ENCODE data around the gene FNBP1L. TPM values are rescaled to one million over a fixed set of nuclear protein-coding genes. Genes with fewer than 3 reads are reported as not detected.

Gene FNBP1L
- total RNA-seq, 1 experiment from 2014 or later = 119 TPM

DNA sequence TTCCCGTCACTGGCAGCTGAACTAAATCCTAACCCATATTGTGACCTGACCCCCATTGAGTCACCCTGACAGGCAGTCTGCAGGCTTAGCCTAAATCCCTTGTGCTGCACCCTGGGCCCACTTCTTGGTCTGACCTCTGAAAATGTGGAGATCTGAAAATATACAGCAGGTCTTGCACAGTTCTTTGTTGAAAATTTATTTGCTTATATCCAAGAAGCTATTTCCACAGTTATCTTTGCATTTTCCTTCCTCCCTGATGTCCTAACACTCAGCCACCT is 146.6 kb downstream of the FNBP1L start:
- no peak overlapping the region for H2BK12ac ChIP-seq (ENCODE audit: insufficient read length, low read depth, low read length)
- H3K79me2 ChIP-seq (ENCODE audit: insufficient read depth, low read length) = no peaks in the 10 kb centered on the region
- no peak overlapping the region for H3K18ac ChIP-seq (ENCODE audit: insufficient read length, low read depth, low read length)
- no peak overlapping the region for H4K5ac ChIP-seq (ENCODE audit: insufficient read length, low read depth, low read length)
- peaks cover 17% of the 10 kb centered on the region for H3K4me1 ChIP-seq (ENCODE audit: insufficient read depth, low read length)
- no peak overlapping the region for H2BK120ac ChIP-seq (ENCODE audit: low read depth, low read length, poor library complexity, severe bottlenecking)
- DNase-seq = no peak
- WGBS (ENCODE audit: extremely low coverage, insufficient read length, low lambda C conversion rate) = no CpG with 5 or more reads among the region's 1 CpG
- no peak overlapping the region for H3K23ac ChIP-seq (ENCODE audit: insufficient read length, low read depth, low read length)
- no peak overlapping the region for H3T11ph ChIP-seq (ENCODE audit: low read length)
- Mint-ChIP-seq H3K27ac (no peak overlapping the region), H3K4me1 (peaks cover 44 to 51% of the 10 kb centered on the region in 2 experiments), H3K4me3 (no peak overlapping the region), H3K27me3 (ENCODE audit: low read depth) (no peaks in the 10 kb centered on the region), H3K9me3 (no peaks in the 10 kb centered on the region), H3K36me3 (ENCODE audit: insufficient read depth in 1 of 3, low read depth in 3 of 3) (peaks cover 0 to 9% (median 3%) of the 10 kb centered on the region in 3 experiments; a peak in 4 of 7 replicates)
- H2AFZ ChIP-seq (ENCODE audit: low read length) = no peak overlapping the region
- H2BK5ac ChIP-seq (ENCODE audit: insufficient read length, low read length) = peak overlapping the region; percentile 2
- TF ChIP-seq, protein P1, sequence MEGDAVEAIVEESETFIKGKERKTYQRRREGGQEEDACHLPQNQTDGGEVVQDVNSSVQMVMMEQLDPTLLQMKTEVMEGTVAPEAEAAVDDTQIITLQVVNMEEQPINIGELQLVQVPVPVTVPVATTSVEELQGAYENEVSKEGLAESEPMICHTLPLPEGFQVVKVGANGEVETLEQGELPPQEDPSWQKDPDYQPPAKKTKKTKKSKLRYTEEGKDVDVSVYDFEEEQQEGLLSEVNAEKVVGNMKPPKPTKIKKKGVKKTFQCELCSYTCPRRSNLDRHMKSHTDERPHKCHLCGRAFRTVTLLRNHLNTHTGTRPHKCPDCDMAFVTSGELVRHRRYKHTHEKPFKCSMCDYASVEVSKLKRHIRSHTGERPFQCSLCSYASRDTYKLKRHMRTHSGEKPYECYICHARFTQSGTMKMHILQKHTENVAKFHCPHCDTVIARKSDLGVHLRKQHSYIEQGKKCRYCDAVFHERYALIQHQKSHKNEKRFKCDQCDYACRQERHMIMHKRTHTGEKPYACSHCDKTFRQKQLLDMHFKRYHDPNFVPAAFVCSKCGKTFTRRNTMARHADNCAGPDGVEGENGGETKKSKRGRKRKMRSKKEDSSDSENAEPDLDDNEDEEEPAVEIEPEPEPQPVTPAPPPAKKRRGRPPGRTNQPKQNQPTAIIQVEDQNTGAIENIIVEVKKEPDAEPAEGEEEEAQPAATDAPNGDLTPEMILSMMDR (conservative IDR thresholded peaks at IDR 0.05) = no peak
- no peak overlapping the region for H2AK5ac ChIP-seq (ENCODE audit: insufficient read length, low read length)
- H3K14ac ChIP-seq (ENCODE audit: insufficient read depth, low read length) = peak overlapping the region; percentile 26; the same call in 1 of the 2 replicates
- no peak overlapping the region for H2BK20ac ChIP-seq (ENCODE audit: low read depth, low read length, poor library complexity, severe bottlenecking)
- H4K20me1 ChIP-seq (ENCODE audit: control insufficient read depth, insufficient read depth, insufficient read length) = no peaks in the 10 kb centered on the region
- H3K23me2 ChIP-seq (ENCODE audit: insufficient read length, low read depth, low read length, poor library complexity, severe bottlenecking) = no peaks in the 10 kb centered on the region
- no peak overlapping the region for H3K9ac ChIP-seq (ENCODE audit: extremely low read depth, insufficient read length, low read length)
- no peak overlapping the region for H3K27ac ChIP-seq (ENCODE audit: insufficient read length, low read depth, low read length)
- no peak overlapping the region for H3K4me2 ChIP-seq (ENCODE audit: insufficient read depth, insufficient read length, low read length)
- H2BK15ac ChIP-seq (ENCODE audit: low read depth, low read length) = no peak overlapping the region
- no peak overlapping the region for H4K8ac ChIP-seq (replicated peaks; ENCODE audit: insufficient read length, low read depth, low read length)
- H4K91ac ChIP-seq (ENCODE audit: insufficient read length, low read depth, low read length) = no peak overlapping the region
- no peak overlapping the region for H3K56ac ChIP-seq (ENCODE audit: insufficient read length, low read depth, low read length)
- no peaks in the 10 kb centered on the region for H3K79me1 ChIP-seq (ENCODE audit: insufficient read depth, low read depth, low read length, poor library complexity, severe bottlenecking)
- no peak overlapping the region for H3K4ac ChIP-seq (ENCODE audit: low read depth, low read length)
- no peaks in the 10 kb centered on the region for H3K9me3 ChIP-seq (ENCODE audit: control insufficient read depth, low read depth, low read length)
- H3K27me3 ChIP-seq (ENCODE audit: insufficient read depth, low read length) = no peaks in the 10 kb centered on the region
